ENCODE results near the gene CCR5AS.
A peak's percentile ranks its signal among the peaks of the same experiment; 100 is the strongest.
"Not testable (repeated sequence)": the region's sequence is repeated elsewhere in the genome, so short reads cannot be mapped to it uniquely, and the experiment has no call there.

Gene CCR5AS

DNA sequence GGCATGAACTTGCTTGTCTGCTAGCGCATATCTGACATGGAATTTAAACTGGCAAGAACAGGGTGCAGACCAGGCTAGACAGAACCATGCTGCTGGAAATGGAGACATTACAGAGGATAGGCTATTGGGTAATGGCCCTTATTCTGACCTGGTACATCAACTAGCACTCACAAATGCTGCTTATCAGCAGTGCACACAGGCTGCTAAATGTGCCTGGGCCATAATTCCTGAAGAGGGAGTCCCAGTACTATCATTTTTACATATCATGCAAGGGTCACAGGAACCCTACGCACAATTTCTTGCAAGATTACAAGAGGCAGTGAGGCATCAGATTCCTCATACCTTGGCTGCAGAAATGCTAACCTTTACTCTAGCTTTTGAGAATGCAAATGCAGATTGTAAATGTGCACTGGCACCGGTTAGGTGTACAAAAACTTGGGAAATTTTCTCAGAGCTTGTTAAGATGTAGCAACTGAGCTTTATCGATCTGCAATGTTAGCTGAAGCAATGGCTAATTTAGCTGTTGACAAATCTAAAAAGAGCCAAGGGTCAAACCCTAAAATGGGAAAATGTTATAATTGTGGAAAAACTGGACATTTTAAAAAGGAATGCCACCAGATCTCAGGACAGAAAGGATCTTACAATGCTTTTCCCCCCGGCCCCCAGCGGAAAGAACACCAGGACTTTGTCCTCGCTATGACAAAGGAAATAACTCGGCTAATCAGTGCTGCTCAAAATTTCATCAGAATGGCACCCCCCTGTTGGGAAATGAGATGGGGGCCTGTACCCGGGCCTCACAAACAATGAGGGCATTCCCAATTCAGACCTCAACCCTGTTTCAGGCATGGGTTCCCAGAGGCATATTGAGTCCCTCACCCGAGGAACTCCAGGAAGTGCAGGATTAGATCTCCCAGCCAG is 21.3 kb upstream of the CCR5AS start:
- DNase-seq, result no peak

- DNase-seq, result not testable (repeated sequence)
Observed at GRCh38 chr3:46427404-46427803, 20.5 kb upstream of the CCR5AS start.

DNA sequence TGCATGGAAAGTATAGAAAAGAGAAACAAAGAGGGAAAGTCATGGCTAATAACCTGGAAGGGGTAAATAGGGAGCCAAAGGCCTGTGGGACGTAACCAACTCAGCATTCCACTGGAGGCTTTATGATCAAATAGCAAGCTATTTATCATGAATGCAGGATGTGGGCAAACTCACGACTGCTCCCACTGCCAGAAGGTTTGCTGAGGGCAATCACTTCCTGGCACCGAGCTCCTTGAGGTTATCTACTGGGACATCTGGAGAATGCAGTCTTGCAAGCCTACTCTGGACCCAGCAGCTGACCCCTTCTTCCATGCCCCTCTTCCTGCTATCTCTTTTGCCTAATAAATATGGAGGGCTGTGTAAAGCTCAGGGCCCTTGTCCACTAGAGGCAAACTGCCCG is 19.6 kb upstream of the CCR5AS start:
- DNase-seq, result not testable (repeated sequence)

DNA sequence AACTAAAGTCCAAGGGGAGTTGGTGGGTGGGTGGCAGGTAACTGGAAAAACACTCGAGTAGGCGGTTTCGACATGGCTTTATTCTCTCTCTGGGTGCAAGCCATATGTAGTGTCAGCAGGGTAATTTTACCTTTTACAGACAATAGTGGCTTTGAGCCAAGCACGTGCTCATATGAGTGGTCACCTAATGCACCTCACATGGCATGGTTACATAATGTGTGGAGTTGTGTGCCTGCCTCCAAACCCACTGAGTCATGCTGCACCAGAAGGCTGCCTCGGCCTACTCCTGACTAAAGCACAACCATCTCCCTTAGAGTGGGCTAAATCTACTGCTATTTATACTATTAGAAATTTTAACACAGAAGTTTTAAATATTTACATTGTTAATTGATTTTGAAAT is 16.7 kb upstream of the CCR5AS start:
- peak; percentile 12 for DNase-seq

DNA sequence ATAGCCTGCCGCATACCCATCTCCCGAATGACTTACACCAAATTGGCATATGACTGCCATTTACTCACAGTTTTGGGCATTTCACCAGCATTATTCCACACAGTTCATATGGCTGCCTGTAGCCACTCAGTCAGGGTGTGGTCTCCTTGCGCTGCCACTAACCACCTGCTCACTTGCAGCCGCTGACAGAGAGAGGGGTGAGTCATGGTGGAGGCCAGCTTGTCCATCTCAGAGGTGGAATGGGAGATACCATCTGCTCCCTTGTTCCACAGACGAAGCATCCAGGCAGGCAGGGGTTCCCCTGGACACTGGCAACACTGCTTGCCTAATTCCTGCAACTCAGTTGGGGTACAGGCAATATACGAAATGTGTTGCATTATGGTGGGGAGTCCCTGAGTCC is 15.8 kb upstream of the CCR5AS start:
- DNase-seq, result peak; percentile 8

- no peak for DNase-seq
Observed at GRCh38 chr3:46420931-46421330, 14.1 kb upstream of the CCR5AS start.

GRCh38 chr3:46419816-46420215 is 12.9 kb upstream of the CCR5AS start:
- DNase-seq, result no peak

DNA sequence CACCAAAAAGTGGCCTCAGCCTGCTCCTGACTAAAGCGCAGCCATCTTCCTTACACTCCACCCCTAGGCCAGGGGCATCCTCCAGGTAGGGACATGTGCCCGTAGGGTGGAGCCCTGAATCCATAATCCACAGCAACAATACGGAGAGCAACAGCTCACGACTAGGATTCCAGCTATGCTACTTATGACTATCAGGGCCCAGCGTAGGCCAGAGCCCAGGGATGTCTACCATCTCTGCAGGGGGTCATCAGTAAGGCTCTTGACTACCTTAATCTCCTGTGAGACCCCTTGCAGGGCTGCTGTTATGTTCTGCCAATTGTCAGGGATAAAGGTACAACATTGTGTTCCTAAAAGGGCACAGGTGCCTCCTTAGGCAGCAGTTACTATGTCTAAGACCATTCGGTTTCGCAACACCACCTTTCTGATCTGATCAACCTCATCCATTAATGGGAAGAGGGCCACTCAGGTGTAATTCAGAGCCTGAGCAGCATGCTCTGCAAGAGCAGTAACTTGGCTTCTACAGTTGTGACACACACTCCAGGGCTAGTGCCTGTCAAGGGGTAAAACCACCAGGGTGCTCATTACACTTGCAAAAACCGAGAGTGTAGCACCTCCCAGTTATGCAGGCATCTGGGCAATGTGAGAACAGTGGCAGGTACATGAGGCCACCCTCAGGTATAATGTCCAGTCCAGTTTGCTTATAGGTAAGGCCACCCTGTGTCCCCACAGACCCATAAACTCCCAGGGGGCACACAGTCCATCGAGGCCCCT is 11.2 kb upstream of the CCR5AS start:
- no peak for DNase-seq

DNA sequence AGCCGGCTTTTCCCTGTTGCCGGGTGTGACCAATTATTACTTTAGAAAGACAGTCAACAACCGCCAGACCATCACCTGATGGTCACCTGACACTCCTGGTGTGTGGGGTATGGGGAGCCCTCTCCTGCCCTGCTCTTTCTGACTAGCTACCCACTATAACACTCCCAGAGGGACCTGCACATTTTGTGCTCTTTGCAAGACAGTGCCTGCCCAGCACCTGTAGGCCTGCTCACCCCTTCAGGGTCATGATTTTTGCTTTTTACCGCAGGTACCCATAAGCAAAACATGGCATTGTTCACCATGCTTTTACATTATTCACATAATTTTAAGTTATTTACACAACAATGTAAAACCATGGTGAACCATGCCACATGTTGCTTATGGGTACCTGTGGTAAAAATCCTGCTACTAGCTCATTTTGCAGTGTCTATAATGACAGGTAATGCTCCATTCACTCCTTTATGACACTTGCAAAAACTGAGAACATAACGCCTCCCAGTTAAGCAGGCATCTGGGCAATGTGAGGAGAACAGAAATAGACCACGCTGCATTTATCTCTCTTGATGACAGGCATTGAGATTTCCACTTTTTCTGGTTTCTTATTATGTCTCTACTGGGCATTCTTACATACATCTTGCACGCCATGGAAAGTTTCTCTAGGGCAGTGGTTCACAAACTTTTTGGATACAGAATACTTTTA is 10.1 kb upstream of the CCR5AS start:
- DNase-seq, result no peak

DNA sequence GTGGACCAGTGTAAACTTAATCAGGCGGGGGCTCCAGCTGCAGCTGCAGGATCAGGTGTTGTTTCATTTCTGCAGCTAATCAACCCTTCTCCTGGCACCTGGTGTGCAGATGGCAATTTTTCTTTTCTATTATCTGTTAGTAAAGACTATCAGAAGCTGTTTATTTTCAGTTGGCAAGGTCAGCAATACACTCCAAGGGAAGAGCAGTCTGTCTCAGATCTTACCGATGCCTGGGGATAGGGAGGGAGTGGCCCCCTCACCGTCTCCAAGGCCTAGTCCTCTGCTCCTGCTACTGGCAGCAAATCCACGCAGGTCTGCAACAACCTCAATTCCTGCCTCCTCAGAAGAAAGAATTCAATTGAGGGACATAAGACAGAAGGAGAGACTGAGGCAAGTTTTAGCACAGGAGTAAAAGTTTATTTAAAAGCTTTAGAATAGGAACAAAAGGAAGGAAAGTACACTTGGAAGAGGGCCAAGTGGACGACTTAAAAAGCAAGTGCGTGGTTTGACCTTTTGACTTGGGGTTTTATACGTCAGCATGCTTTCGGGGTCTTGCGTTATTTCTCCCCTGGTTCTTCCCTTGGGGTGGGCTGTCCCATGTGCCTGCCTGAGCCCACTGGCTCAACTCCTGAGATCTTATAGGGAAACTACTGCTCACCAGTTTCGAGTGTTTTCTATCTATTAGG is 9.4 kb upstream of the CCR5AS start:
- peak; percentile 42 for DNase-seq

DNA sequence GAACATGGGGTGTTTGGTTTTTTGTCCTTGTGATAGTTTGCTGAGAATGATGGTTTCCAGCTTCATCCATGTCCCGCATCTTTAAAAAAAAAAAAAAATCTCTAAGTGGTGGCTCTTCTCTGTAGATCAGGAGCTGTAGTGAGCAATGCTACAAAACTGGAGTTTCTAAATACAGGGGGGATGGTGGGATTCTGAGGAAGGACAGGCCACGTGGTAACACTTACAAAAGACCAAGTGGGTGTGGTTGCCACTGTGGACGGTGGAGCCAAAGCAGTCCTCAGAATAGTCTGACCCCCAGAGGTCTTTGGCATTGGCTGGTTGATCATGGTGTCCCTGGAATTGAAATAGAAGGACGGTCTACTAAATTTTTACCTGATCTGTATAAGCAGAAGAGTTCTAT is 7.9 kb upstream of the CCR5AS start:
- no peak for DNase-seq

DNA sequence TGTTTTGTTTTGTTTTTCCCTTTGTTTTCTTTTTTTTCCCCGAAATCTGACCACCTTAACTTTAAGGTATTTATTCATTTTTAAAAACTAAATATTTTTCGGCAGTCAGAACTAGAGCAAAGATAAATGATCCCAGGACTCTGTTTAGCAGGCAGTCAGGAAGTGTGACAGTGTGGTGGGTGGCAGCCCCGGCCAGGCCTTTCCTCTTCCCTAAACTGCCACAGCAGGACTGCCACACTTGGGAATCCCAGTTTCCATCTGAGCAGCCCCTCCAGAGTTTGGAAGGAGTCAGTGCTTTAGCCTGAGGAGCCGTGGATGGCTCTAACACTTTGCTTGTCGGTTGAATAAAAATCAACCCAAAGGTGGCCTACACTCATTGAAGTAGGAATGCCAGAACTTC is 7.1 kb upstream of the CCR5AS start:
- DNase-seq, result no peak

DNA sequence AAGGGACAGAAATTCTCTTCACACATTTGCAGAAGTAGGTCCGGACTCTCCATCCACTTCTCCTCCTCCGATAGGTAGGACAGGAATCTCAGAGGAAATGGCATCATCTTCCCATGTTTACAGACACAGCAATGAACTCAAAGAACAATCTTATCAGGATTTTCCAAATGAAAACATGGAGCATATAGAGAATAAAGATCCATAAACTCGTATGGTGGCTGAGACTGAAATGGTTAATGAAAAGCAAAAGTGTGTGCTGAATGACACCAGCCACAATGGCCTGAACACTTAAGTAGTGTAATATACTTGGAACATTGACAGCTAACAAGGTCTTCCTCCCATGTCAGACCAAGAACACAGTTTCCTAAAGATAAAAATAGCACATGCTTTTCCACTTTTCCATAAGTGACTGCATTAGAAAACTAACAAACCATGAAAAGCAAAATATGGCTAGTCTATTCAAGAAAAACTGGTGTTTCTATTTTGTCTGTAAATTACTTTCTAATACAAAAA is 6.0 kb upstream of the CCR5AS start:
- DNase-seq, result no peak

DNA sequence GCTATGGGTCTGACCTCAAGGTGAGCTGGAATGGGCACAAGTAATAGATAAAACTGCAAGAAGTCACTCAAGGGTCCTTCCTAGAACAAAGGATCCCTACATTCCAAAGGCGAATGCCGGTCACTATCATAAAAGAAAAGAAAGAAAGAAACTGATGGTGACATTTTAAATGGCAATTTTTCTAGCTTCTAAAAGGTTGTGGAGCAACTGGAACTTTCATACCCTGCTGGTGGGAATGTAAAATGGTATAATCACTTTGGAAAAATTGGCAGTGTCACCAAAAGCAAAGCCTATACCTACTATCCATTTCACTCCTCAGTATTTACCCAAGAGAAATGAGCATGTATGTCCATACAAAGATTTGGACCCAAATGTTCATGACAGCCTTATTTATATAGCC is 4.4 kb upstream of the CCR5AS start:
- no peak for DNase-seq

DNA sequence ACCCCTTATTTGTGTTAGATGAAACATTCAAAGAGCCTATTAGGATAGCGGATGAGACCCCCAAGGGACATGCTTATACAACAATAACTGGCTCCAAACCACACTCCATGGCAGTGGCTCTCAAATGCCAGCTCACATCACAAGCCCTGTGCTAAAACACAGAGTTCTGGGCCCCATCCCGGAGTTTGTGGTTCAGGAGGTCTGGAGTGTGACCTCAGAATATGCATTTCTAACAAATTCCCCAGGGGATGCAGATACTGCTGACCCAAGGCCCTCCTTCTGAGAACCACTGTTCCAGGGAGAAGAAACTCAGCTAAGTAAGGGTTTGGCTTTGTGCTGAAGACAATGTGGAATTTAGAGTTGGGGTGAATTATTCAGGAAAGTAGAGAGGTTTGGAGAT is 3.8 kb upstream of the CCR5AS start:
- DNase-seq, result no peak

GRCh38 chr3:46409739-46410489 is 3.0 kb upstream of the CCR5AS start:
- no peak for DNase-seq

- DNase-seq, result no peak
Observed at GRCh38 chr3:46408853-46409252, 2.0 kb upstream of the CCR5AS start.

DNA sequence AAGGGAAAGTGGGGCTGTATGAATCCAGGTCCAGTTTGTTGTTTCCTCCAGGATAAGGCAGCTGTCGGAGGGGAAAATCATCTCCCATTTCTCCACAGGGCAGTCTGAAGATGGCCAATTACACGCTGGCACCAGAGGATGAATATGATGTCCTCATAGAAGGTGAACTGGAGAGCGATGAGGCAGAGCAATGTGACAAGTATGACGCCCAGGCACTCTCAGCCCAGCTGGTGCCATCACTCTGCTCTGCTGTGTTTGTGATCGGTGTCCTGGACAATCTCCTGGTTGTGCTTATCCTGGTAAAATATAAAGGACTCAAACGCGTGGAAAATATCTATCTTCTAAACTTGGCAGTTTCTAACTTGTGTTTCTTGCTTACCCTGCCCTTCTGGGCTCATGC is 1.1 kb upstream of the CCR5AS start:
- peak; percentile 35 for DNase-seq

GRCh38 chr3:46406443-46406787 is 451 bp downstream of the CCR5AS start:
- no peak for DNase-seq

DNA sequence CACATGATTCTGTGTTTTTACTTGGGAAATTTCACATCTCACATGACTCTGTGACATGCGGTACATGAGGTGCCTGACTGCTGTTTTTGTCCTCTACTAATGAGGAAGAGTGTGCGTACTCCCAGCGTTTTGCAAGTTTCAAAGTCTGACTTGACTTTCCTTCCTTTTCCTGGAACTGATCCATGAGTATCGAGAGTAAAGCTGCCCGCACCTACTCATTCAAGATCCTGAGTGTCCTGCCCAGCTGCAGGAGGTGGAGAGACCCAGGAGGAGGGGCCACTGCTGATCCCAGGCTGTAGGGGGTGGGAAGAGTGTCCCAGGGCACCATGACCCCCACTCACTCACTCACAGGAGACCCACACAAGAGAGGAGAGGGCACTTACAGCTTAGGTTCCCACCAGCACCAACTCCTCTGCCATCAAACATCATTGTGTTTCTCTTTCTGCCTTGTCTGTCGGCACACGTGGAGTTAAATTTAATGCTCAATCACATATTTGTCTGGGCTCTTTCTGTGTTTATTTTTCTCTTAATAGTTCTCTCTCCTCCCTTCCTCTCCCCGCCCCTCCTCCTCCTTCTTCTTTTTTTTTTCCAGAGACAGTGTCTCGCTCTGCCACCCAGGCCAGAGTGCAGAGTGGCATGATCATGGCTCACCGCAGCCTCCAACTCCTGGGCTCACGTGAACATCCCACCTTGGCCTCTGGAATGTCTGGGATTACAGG is 1.4 kb downstream of the CCR5AS start:
- peak; percentile 28 for DNase-seq

- DNase-seq, result not testable (repeated sequence)
Observed at GRCh38 chr3:46402902-46403301, 4.0 kb downstream of the CCR5AS start.

All from NCI-H510A (cell line).